WTC11 (cell line): Measurements from ENCODE around the gene ID4. TPM values are rescaled to one million over a fixed set of nuclear protein-coding genes. Genes with fewer than 3 reads are reported as not detected.

Experiments
- ATAC-seq: fragments of 200-7000 bp; cut with Tn5 transposase; 2 replicates; pipeline ENCODE4 v1.10.0; 2021; ENCODE audit warnings: mild to moderate bottlenecking, moderate library complexity
- CTCF ChIA-PET: fragments of 300-600 bp; sonication (Branson Sonifier 250); formaldehyde crosslinking; loops from one replicate; lab custom pipeline; 2021; ENCODE audit warnings: antibody characterized with exemption; lab: Charles Lee
- POLR2A ChIA-PET: fragments of 350-600 bp; sonication (Branson Sonifier 250); formaldehyde crosslinking; loops from one replicate; lab custom pipeline; 2021; ENCODE audit warnings: antibody characterized with exemption; lab: Charles Lee
- DNase-seq: peaks from one replicate; pipeline ENCODE4 v3.0.0; 2021; ENCODE audit warnings: low spot score
- H3K27ac Mint-ChIP-seq: 2 replicates; pipeline ENCODE4 v1.8.0; 2021; ENCODE audit warnings: mixed read lengths
- H3K27me3 Mint-ChIP-seq: 2 replicates; pipeline ENCODE4 v1.8.0; 2021; ENCODE audit warnings: low read depth, mild to moderate bottlenecking, moderate library complexity, mixed read lengths
- H3K36me3 Mint-ChIP-seq: 2 replicates; pipeline ENCODE4 v1.8.0; 2021; ENCODE audit warnings: mixed read lengths
- H3K4me1 Mint-ChIP-seq: 2 replicates; pipeline ENCODE4 v1.8.0; 2022; ENCODE audit warnings: mixed read lengths
- H3K4me3 Mint-ChIP-seq: 2 replicates; pipeline ENCODE4 v1.8.0; 2021; ENCODE audit warnings: mild to moderate bottlenecking, moderate library complexity, mixed read lengths
- H3K9me3 Mint-ChIP-seq: 2 replicates; pipeline ENCODE4 v1.8.0; 2021; ENCODE audit warnings: mixed read lengths
- ATF1 ChIP-seq: sonication (generic); formaldehyde crosslinking; IDR thresholded peaks from 2 replicates; pipeline ENCODE4 v1.8.1; 2023; ENCODE audit warnings: mild to moderate bottlenecking, moderate library complexity, missing genetic modification reagents
- ATF6 ChIP-seq: sonication (generic); formaldehyde crosslinking; IDR thresholded peaks from 2 replicates; pipeline ENCODE4 v1.8.1; 2023; ENCODE audit warnings: mild to moderate bottlenecking, missing genetic modification reagents
- CREM ChIP-seq: sonication (generic); formaldehyde crosslinking; IDR thresholded peaks from 2 replicates; pipeline ENCODE4 v1.8.1; 2022; ENCODE audit warnings: mild to moderate bottlenecking, missing genetic modification reagents, moderate library complexity
- CTCF ChIP-seq: fragments of 200-600 bp; IDR thresholded peaks from 2 replicates; pipeline ENCODE4 v1.8.0; 2022; ENCODE audit warnings: antibody characterized with exemption
- EMX1 ChIP-seq: fragments of 250-450 bp; sonication (Bioruptor Pico); IDR thresholded peaks from 2 replicates; pipeline ENCODE4 v1.8.0; 2021; ENCODE audit warnings: mild to moderate bottlenecking
- FOXP1 ChIP-seq: sonication (generic); formaldehyde crosslinking; IDR thresholded peaks from 2 replicates; pipeline ENCODE4 v1.8.0; 2022; ENCODE audit warnings: missing genetic modification reagents, mild to moderate bottlenecking, moderate library complexity, borderline replicate concordance
- GABPB1 ChIP-seq: sonication (generic); formaldehyde crosslinking; IDR thresholded peaks from 2 replicates; pipeline ENCODE4 v1.8.1; 2023; ENCODE audit warnings: mild to moderate bottlenecking, missing genetic modification reagents
- KAT7 ChIP-seq: sonication (generic); formaldehyde crosslinking; IDR thresholded peaks from 2 replicates; pipeline ENCODE4 v1.8.1; 2023; ENCODE audit warnings: missing genetic modification reagents, mild to moderate bottlenecking, borderline replicate concordance
- NFE2L1 ChIP-seq: sonication (generic); formaldehyde crosslinking; IDR thresholded peaks from 2 replicates; pipeline ENCODE4 v1.8.1; 2023; ENCODE audit warnings: missing genetic modification reagents
- SMAD4 ChIP-seq: sonication (generic); formaldehyde crosslinking; IDR thresholded peaks from 2 replicates; pipeline ENCODE4 v1.8.0; 2022; ENCODE audit warnings: mild to moderate bottlenecking, missing genetic modification reagents
- TEAD1 ChIP-seq: sonication (generic); formaldehyde crosslinking; IDR thresholded peaks from 2 replicates; pipeline ENCODE4 v1.8.0; 2022; ENCODE audit warnings: mild to moderate bottlenecking, missing genetic modification reagents
- TEAD4 ChIP-seq: sonication (generic); formaldehyde crosslinking; IDR thresholded peaks from 2 replicates; pipeline ENCODE4 v1.8.0; 2022; ENCODE audit warnings: mild to moderate bottlenecking, missing genetic modification reagents
- ZMAT4 ChIP-seq: fragments of 250-450 bp; sonication (Bioruptor Pico); IDR thresholded peaks from 2 replicates; pipeline ENCODE4 v1.9.0; 2021; ENCODE audit warnings: mild to moderate bottlenecking
- total RNA-seq: library from RNA; stranded (reverse); gene quantifications from 3 replicates; pipeline ENCODE4 v1.2.3, GENCODE V29; 2021
- TF ChIP-seq, protein P1 (sequence below): sonication (generic); formaldehyde crosslinking; IDR thresholded peaks from 2 replicates; pipeline ENCODE4 v1.8.1; 2023; ENCODE audit warnings: mild to moderate bottlenecking, moderate library complexity, missing genetic modification reagents
- TF ChIP-seq, protein P2 (sequence below): sonication (generic); formaldehyde crosslinking; conservative IDR thresholded peaks from 2 replicates; pipeline ENCODE4 v1.8.1; 2022; ENCODE audit warnings: mild to moderate bottlenecking, missing genetic modification reagents
- TF ChIP-seq, protein P3 (sequence below): sonication (generic); formaldehyde crosslinking; IDR thresholded peaks from 2 replicates; pipeline ENCODE4 v1.8.0; 2023; ENCODE audit warnings: missing genetic modification reagents, mild to moderate bottlenecking, borderline replicate concordance
- TF ChIP-seq, protein P4 (sequence below): sonication (generic); formaldehyde crosslinking; IDR thresholded peaks from 2 replicates; pipeline ENCODE4 v1.8.0; 2023; ENCODE audit warnings: mild to moderate bottlenecking, missing genetic modification reagents
- TF ChIP-seq, protein P5 (sequence below): sonication (generic); formaldehyde crosslinking; IDR thresholded peaks from 2 replicates; pipeline ENCODE4 v1.8.0; 2022; ENCODE audit warnings: mild to moderate bottlenecking, missing genetic modification reagents

Gene ID4
- total RNA-seq, 1 experiment from 2014 or later = 4.5 TPM

DNA sequence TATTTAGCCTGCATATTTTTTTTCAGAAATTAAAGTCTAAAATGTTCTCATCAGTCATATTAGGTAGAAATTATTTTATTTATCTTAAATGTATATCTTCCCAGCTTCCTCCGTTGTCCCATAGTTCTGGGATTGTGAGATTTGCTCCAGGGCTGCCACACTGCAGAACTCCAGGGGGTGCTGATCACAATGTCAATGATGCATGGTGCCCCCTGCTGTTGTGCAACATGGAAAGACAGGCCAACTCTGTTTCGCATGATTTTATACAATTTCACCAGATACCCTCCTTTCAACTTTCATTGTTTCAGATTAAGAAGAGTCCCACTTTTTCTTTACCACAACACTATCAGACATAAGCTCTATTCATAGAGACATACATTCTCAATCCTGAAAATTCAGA lies 35.9 kb downstream of the ID4 start:
- DNase-seq (peak; percentile 22), ATAC-seq (peak; percentile 39; the same call in 1 of the 2 replicates)
- no peak for TF ChIP-seq ATF6 (CRISPR knock-in tag)
- TF ChIP-seq CREM (CRISPR knock-in tag) = no peak
- TF ChIP-seq ZMAT4 (CRISPR knock-in tag) = no peak
- TF ChIP-seq, protein P1, sequence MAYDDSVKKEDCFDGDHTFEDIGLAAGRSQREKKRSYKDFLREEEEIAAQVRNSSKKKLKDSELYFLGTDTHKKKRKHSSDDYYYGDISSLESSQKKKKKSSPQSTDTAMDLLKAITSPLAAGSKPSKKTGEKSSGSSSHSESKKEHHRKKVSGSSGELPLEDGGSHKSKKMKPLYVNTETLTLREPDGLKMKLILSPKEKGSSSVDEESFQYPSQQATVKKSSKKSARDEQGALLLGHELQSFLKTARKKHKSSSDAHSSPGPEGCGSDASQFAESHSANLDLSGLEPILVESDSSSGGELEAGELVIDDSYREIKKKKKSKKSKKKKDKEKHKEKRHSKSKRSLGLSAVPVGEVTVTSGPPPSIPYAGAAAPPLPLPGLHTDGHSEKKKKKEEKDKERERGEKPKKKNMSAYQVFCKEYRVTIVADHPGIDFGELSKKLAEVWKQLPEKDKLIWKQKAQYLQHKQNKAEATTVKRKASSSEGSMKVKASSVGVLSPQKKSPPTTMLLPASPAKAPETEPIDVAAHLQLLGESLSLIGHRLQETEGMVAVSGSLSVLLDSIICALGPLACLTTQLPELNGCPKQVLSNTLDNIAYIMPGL (CRISPR knock-in tag) = no peak
- TF ChIP-seq GABPB1 = no peak
- TF ChIP-seq FOXP1 = no peak
- TF ChIP-seq, protein P2, sequence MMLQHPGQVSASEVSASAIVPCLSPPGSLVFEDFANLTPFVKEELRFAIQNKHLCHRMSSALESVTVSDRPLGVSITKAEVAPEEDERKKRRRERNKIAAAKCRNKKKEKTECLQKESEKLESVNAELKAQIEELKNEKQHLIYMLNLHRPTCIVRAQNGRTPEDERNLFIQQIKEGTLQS = no peak
- TF ChIP-seq, protein P3, sequence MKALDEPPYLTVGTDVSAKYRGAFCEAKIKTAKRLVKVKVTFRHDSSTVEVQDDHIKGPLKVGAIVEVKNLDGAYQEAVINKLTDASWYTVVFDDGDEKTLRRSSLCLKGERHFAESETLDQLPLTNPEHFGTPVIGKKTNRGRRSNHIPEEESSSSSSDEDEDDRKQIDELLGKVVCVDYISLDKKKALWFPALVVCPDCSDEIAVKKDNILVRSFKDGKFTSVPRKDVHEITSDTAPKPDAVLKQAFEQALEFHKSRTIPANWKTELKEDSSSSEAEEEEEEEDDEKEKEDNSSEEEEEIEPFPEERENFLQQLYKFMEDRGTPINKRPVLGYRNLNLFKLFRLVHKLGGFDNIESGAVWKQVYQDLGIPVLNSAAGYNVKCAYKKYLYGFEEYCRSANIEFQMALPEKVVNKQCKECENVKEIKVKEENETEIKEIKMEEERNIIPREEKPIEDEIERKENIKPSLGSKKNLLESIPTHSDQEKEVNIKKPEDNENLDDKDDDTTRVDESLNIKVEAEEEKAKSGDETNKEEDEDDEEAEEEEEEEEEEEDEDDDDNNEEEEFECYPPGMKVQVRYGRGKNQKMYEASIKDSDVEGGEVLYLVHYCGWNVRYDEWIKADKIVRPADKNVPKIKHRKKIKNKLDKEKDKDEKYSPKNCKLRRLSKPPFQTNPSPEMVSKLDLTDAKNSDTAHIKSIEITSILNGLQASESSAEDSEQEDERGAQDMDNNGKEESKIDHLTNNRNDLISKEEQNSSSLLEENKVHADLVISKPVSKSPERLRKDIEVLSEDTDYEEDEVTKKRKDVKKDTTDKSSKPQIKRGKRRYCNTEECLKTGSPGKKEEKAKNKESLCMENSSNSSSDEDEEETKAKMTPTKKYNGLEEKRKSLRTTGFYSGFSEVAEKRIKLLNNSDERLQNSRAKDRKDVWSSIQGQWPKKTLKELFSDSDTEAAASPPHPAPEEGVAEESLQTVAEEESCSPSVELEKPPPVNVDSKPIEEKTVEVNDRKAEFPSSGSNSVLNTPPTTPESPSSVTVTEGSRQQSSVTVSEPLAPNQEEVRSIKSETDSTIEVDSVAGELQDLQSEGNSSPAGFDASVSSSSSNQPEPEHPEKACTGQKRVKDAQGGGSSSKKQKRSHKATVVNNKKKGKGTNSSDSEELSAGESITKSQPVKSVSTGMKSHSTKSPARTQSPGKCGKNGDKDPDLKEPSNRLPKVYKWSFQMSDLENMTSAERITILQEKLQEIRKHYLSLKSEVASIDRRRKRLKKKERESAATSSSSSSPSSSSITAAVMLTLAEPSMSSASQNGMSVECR (CRISPR knock-in tag) = no peak
- no peak for TF ChIP-seq CTCF
- TF ChIP-seq KAT7 = no peak
- no peak for TF ChIP-seq ATF1 (CRISPR knock-in tag)
- TF ChIP-seq NFE2L1 = no peak
- TF ChIP-seq, protein P4, sequence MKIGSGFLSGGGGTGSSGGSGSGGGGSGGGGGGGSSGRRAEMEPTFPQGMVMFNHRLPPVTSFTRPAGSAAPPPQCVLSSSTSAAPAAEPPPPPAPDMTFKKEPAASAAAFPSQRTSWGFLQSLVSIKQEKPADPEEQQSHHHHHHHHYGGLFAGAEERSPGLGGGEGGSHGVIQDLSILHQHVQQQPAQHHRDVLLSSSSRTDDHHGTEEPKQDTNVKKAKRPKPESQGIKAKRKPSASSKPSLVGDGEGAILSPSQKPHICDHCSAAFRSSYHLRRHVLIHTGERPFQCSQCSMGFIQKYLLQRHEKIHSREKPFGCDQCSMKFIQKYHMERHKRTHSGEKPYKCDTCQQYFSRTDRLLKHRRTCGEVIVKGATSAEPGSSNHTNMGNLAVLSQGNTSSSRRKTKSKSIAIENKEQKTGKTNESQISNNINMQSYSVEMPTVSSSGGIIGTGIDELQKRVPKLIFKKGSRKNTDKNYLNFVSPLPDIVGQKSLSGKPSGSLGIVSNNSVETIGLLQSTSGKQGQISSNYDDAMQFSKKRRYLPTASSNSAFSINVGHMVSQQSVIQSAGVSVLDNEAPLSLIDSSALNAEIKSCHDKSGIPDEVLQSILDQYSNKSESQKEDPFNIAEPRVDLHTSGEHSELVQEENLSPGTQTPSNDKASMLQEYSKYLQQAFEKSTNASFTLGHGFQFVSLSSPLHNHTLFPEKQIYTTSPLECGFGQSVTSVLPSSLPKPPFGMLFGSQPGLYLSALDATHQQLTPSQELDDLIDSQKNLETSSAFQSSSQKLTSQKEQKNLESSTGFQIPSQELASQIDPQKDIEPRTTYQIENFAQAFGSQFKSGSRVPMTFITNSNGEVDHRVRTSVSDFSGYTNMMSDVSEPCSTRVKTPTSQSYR (CRISPR knock-in tag) = no peak
- no peak for TF ChIP-seq SMAD4 (CRISPR knock-in tag)
- no peak for TF ChIP-seq EMX1 (CRISPR knock-in tag)
- TF ChIP-seq TEAD4 = no peak
- TF ChIP-seq TEAD1 (CRISPR knock-in tag) = no peak
- TF ChIP-seq, protein P5, sequence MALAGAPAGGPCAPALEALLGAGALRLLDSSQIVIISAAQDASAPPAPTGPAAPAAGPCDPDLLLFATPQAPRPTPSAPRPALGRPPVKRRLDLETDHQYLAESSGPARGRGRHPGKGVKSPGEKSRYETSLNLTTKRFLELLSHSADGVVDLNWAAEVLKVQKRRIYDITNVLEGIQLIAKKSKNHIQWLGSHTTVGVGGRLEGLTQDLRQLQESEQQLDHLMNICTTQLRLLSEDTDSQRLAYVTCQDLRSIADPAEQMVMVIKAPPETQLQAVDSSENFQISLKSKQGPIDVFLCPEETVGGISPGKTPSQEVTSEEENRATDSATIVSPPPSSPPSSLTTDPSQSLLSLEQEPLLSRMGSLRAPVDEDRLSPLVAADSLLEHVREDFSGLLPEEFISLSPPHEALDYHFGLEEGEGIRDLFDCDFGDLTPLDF (CRISPR knock-in tag) = no peak
- Mint-ChIP-seq H3K9me3 (no peaks in the 10 kb centered on the region), H3K36me3 (no peaks in the 10 kb centered on the region), H3K27ac (no peak overlapping the region), H3K4me1 (peaks cover 9% of the 10 kb centered on the region), H3K27me3 (no peaks in the 10 kb centered on the region), H3K4me3 (no peak overlapping the region)
- CTCF ChIA-PET = interaction anchor here (1.3 to 1.7 kb wide), 2 partner anchors 188 to 849 kb away, joined by 4 read pairs; no protein-coding TSS in a partner anchor
- POLR2A ChIA-PET = no interaction called here
